SK-N-SH (cell line): ENCODE results near the gene HEXA.
A peak's percentile ranks its signal among the peaks of the same experiment; 100 is the strongest.

Experiments
- ELF1 ChIP-seq: IDR thresholded peaks from 2 replicates; pipeline ENCODE4 v1.4.0; 2012
- EP300 ChIP-seq, 2 experiments: IDR thresholded peaks; 2 replicates each; pipeline versions ENCODE4 v1.4.0 to v1.6.1; 2012; ENCODE audit warnings: borderline replicate concordance in 1 of 2, low read depth in 1 of 2, low read length in 1 of 2
- FOXM1 ChIP-seq: IDR thresholded peaks from 2 replicates; pipeline ENCODE4 v1.4.0; 2012; ENCODE audit warnings: low read depth, mild to moderate bottlenecking
- JUND ChIP-seq: IDR thresholded peaks from 2 replicates; pipeline ENCODE4 v1.4.0; 2012
- MXI1 ChIP-seq: IDR thresholded peaks from 2 replicates; pipeline ENCODE4 v1.6.1; 2012; ENCODE audit warnings: mild to moderate bottlenecking, low read depth, low read length, improper control_type of control experiment
- POLR2AphosphoS5 ChIP-seq: IDR thresholded peaks from 2 replicates; pipeline ENCODE4 v1.6.1; 2012; ENCODE audit warnings: low read depth, low read length
- TAF1 ChIP-seq: IDR thresholded peaks from 2 replicates; pipeline ENCODE4 v1.6.1; 2012; ENCODE audit warnings: low read depth, mild to moderate bottlenecking, low read length, moderate library complexity, borderline replicate concordance
- TF ChIP-seq, protein P1 (sequence below): fragments of 200-600 bp; sonication (generic); IDR thresholded peaks from 2 replicates; pipeline ENCODE4 v1.6.1; 2017; ENCODE audit warnings: antibody characterized with exemption, mild to moderate bottlenecking, moderate library complexity

DNA sequence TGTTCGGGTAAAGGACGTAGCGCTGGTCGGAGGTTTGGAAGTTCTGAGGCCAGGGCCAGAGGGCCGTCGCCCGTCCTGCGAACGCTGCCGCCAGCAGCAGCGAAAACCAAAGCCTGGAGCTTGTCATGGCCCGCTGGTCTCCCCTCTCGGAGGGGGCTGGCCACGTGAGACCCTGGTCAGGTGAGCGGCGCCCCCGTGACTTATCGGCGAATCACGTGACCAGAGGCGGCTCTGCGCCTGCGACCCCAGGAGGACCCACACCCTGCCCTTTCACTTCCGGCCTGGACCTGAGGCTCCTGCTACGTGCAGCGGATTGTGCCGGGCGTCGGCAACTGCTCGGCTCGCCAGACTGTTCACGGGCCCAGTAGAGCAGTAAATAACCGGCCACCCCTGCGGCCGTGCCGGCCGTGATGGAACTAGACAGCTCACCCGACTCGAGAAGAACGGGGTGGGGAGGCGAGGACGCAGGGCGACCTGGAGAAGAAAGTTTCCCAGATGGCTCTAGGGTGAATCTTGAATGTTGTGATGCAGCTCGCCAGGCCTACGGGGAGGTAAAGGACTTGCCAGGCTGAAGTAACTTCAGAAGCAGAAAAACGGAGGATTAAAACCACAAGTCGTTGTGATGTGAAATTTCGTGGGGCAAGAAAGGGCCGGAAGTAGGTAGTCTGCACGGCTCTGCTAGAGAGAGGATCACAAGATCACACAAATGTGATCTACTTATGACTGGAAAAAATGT is at the start of gene HEXA:
- no peak; the same call in 1 of the 2 replicates for TF ChIP-seq FOXM1
- TF ChIP-seq POLR2AphosphoS5: peak; percentile 94
- TF ChIP-seq MXI1: peak; percentile 60; the same call in 1 of the 2 replicates
- peak in 1 of 2 experiments; percentile 53; a peak in 2 of 4 replicates for TF ChIP-seq EP300 (IDR thresholded peaks at IDR 0.05; ENCODE audit: borderline replicate concordance in 1 of 2, low read depth in 1 of 2, low read length in 1 of 2)
- TF ChIP-seq, protein P1, sequence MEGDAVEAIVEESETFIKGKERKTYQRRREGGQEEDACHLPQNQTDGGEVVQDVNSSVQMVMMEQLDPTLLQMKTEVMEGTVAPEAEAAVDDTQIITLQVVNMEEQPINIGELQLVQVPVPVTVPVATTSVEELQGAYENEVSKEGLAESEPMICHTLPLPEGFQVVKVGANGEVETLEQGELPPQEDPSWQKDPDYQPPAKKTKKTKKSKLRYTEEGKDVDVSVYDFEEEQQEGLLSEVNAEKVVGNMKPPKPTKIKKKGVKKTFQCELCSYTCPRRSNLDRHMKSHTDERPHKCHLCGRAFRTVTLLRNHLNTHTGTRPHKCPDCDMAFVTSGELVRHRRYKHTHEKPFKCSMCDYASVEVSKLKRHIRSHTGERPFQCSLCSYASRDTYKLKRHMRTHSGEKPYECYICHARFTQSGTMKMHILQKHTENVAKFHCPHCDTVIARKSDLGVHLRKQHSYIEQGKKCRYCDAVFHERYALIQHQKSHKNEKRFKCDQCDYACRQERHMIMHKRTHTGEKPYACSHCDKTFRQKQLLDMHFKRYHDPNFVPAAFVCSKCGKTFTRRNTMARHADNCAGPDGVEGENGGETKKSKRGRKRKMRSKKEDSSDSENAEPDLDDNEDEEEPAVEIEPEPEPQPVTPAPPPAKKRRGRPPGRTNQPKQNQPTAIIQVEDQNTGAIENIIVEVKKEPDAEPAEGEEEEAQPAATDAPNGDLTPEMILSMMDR: no peak
- peak; percentile 77 for TF ChIP-seq ELF1
- TF ChIP-seq JUND: peak; percentile 30; the same call in 1 of the 2 replicates
- TF ChIP-seq TAF1: peak; percentile 70
